Type B pancreatic cell (in vitro differentiated cells): Measurements from ENCODE around the gene ZNF383. TPM values are rescaled to one million over a fixed set of nuclear protein-coding genes. Genes with fewer than 3 reads are reported as not detected.
A peak's percentile ranks its signal among the peaks of the same experiment; 100 is the strongest.
"Not testable (repeated sequence)": the region's sequence is repeated elsewhere in the genome, so short reads cannot be mapped to it uniquely, and the experiment has no call there.

Source experiments
- DNase-seq: peaks from one replicate; pipeline ENCODE4 v3.0.0; 2021; ENCODE audit warnings: mixed read lengths; ENCODE audit not compliant: unreplicated experiment; ENCODE audit errors: extremely low spot score
- H3K27ac Mint-ChIP-seq: 2 replicates; pipeline ENCODE4 v1.8.0; 2021; ENCODE audit warnings: mild to moderate bottlenecking, mixed read lengths
- H3K27me3 Mint-ChIP-seq: 2 replicates; pipeline ENCODE4 v1.8.0; 2021; ENCODE audit warnings: mixed read lengths
- H3K36me3 Mint-ChIP-seq: 2 replicates; pipeline ENCODE4 v1.8.0; 2021; ENCODE audit warnings: mixed read lengths
- H3K4me1 Mint-ChIP-seq: one replicate; pipeline ENCODE4 v1.8.0; 2021; ENCODE audit warnings: mixed read lengths; ENCODE audit not compliant: unreplicated experiment
- H3K4me3 Mint-ChIP-seq: 2 replicates; pipeline ENCODE4 v1.8.0; 2021; ENCODE audit warnings: mild to moderate bottlenecking, mixed read lengths
- H3K9me3 Mint-ChIP-seq: 2 replicates; pipeline ENCODE4 v1.8.0; 2021; ENCODE audit warnings: mixed read lengths
- long read RNA-seq: library from polyadenylated mRNA; unstranded; transcript quantifications from one replicate; pipeline ENCODE4 v2.0.0, GENCODE V29; 2020
- total RNA-seq: library from RNA; stranded (reverse); gene quantifications from 2 replicates; pipeline ENCODE4 v1.2.1, GENCODE V29; 2021; ENCODE audit warnings: low replicate concordance
- TF ChIP-seq, protein P1 (sequence below): fragments of 200-600 bp; sonication (generic); conservative IDR thresholded peaks from 2 replicates; pipeline ENCODE4 v1.5.0; 2021; ENCODE audit warnings: antibody characterized with exemption, mild to moderate bottlenecking

ZNF383 gene
- total RNA-seq, result 9.6 and 11.0 TPM in 2 replicates
- long read RNA-seq, partial matches to known transcripts, result 1 of 16 reads
- long read RNA-seq, other reads (novel, unspliced or antisense), result 15 of 16 reads

DNA sequence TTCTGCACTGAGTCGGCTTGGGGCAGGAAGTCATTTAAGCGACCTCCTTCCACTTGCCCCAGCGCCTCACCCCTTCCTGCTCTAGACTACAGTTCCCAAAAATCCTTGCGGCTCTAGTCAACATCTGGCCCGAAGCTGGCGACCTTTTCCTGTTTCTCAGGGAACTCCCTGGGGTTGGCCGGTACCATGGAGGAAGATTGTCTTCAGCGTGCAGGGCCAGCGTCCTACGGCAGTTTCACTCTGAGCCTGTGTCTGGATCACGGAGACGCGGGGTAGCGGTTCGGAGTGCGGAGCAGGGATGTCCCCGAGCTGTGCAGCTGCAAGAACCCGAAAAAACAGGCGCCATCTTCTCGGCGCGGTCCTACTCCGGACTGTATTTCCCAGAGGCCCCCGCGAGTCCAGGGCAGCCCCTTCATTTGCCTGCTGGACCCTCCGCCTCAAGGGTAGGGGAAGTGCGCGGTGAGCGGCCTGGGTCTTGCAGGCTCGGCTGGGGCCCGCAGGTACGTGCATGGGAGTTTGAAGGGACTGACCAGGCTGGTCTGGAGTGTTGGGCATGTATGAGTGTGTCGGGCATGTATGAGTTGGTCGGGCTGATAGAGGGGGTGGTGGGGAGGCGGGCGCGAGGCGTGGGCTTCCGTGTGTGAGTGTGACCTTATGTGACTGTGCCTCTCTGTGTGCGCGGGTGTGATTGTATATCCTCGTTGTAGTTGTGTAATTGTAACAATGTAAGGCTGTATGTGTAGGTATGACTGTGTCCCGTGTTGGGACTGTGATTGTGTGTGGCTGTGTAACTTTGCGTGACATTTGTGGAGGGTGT lies at the start of gene ZNF383:
Gene ZNF383 (plus strand): TSS at position 440 of the 817 bp plus-strand sequence. CDS start 12,240 bp downstream, outside the sequence.
- Mint-ChIP-seq H3K4me1 (peaks cover 20% of the 10 kb centered on the region), H3K36me3 (peaks cover 29% of the 10 kb centered on the region), H3K4me3 (peak within 1 kb of the TSS; percentile 96), H3K27me3 (no peaks in the 10 kb centered on the region), H3K9me3 (no peaks in the 10 kb centered on the region), H3K27ac (peak within 1 kb of the TSS; percentile 90)
- DNase-seq, result peak; percentile 93
- TF ChIP-seq, protein P1, sequence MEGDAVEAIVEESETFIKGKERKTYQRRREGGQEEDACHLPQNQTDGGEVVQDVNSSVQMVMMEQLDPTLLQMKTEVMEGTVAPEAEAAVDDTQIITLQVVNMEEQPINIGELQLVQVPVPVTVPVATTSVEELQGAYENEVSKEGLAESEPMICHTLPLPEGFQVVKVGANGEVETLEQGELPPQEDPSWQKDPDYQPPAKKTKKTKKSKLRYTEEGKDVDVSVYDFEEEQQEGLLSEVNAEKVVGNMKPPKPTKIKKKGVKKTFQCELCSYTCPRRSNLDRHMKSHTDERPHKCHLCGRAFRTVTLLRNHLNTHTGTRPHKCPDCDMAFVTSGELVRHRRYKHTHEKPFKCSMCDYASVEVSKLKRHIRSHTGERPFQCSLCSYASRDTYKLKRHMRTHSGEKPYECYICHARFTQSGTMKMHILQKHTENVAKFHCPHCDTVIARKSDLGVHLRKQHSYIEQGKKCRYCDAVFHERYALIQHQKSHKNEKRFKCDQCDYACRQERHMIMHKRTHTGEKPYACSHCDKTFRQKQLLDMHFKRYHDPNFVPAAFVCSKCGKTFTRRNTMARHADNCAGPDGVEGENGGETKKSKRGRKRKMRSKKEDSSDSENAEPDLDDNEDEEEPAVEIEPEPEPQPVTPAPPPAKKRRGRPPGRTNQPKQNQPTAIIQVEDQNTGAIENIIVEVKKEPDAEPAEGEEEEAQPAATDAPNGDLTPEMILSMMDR, result no peak

GRCh38 chr19:37172368-37173366 lies 45.3 kb upstream of the ZNF383 start, which contains the start of gene ZNF585A:
Gene ZNF585A (minus strand): TSS chr19:37172695. CDS start chr19:37169910, 2,785 bp downstream.
- no peak within 1 kb of the TSS for H3K4me3 Mint-ChIP-seq
- H3K36me3 Mint-ChIP-seq, result peaks cover 23% of the 10 kb centered on the region
- H3K27ac Mint-ChIP-seq, result no peak within 1 kb of the TSS
- H3K4me1 Mint-ChIP-seq, result no peaks in the 10 kb centered on the region
- peak; percentile 89 for DNase-seq
- no peaks in the 10 kb centered on the region for H3K27me3 Mint-ChIP-seq
- H3K9me3 Mint-ChIP-seq, result peaks cover 8% of the 10 kb centered on the region
- TF ChIP-seq, protein P1, result peak; percentile 44

DNA sequence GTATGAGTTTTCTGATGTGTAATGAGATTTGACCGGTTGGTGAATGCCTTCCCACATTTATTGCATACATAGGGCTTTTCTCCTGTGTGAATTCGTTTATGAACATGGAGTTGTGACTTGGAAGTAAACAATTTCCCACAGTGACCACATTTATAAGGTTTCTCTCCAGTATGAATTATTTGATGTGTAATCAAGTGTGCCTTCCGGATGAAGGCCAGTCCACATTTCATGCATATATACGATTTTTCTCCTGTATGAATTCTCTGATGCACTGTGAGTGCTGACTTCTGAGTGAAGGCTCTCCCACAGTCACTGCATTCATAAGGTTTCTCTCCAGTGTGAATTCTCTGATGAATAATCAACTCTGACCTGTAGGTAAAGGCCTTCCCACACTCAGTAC lies 31.9 kb upstream of the ZNF383 start:
- not testable (repeated sequence) for DNase-seq, H3K4me3 Mint-ChIP-seq, H3K27me3 Mint-ChIP-seq, H3K4me1 Mint-ChIP-seq, H3K27ac Mint-ChIP-seq
- H3K36me3 Mint-ChIP-seq, result peaks cover 42% of the 10 kb centered on the region
- peaks cover 34% of the 10 kb centered on the region for H3K9me3 Mint-ChIP-seq

GRCh38 chr19:37195248-37195647 lies 22.8 kb upstream of the ZNF383 start:
- not testable (repeated sequence) for H3K9me3 Mint-ChIP-seq, H3K4me3 Mint-ChIP-seq, H3K4me1 Mint-ChIP-seq, H3K27me3 Mint-ChIP-seq, H3K27ac Mint-ChIP-seq, DNase-seq
- peaks cover 21% of the 10 kb centered on the region for H3K36me3 Mint-ChIP-seq

- not testable (repeated sequence) for H3K4me3 Mint-ChIP-seq, H3K9me3 Mint-ChIP-seq
Measured at GRCh38 chr19:37197115-37197514, 20.9 kb upstream of the ZNF383 start.

GRCh38 chr19:37197768-37198167 lies 20.2 kb upstream of the ZNF383 start:
- Mint-ChIP-seq H3K9me3 (peaks cover 5% of the 10 kb centered on the region), H3K4me1 (no peaks in the 10 kb centered on the region), H3K27me3 (no peaks in the 10 kb centered on the region), H3K36me3 (peaks cover 16% of the 10 kb centered on the region), H3K4me3 (no peak overlapping the region), H3K27ac (no peak overlapping the region)
- TF ChIP-seq, protein P1, result no peak
- no peak for DNase-seq

More at GRCh38 chr19:37197115-37197514, 20.9 kb upstream of the ZNF383 start:
- not testable (repeated sequence) for DNase-seq, H3K27ac Mint-ChIP-seq, H3K27me3 Mint-ChIP-seq, H3K4me1 Mint-ChIP-seq
- H3K36me3 Mint-ChIP-seq, result peaks cover 18% of the 10 kb centered on the region
